A549 treated with CpdA at 1 μM for 4 hours (cell line): ENCODE data around the gene SIK1. TPM values are rescaled to one million over a fixed set of nuclear protein-coding genes. Genes with fewer than 3 reads are reported as not detected.

Experiments used
- total RNA-seq: library from RNA; stranded (reverse); fragments of 200-300 nt; extraction: Qiagen RNA extraction; gene quantifications from 5 replicates; pipeline ENCODE4 v1.2.3, GENCODE V29; 2022; ENCODE audit warnings: low read depth

SIK1 gene
- total RNA-seq: 10.9 to 17.9 TPM (median 12.8 TPM) in 5 replicates

GRCh38 chr21:43426404-43427241 lies at the start of gene SIK1:
Gene SIK1 (minus strand): TSS chr21:43427131. CDS start chr21:43426178, 953 bp downstream.

Other genes starting within 250 kb of the SIK1 start
- 1.3 to 1.9 TPM (median 1.4 TPM) in 5 replicates for gene HSF2BP, start 232.4 kb upstream of the SIK1 start, total RNA-seq
- gene RRP1B, start 232.4 kb upstream of the SIK1 start, total RNA-seq: 31.1 to 39.0 TPM (median 33.7 TPM) in 5 replicates